Natural killer cell treated with Interleukin-12 subunit alpha and Interleukin-12 subunit beta and Interleukin-15 and Interleukin-18, amount 100 ng/mL, for 72 hours (primary cell): ENCODE measurements around the gene SPTB. TPM values are rescaled to one million over a fixed set of nuclear protein-coding genes. Genes with fewer than 3 reads are reported as not detected.

Experiments
- total RNA-seq, 2 donors: library from RNA; stranded (reverse); gene quantifications; one replicate each; pipeline ENCODE4 v1.2.3, GENCODE V29; 2022

The SPTB gene
- total RNA-seq, 2 donors from 2014 or later: 0.07 to 0.14 TPM

Other genes with a start within 250 kb of the SPTB start
- gene PLEKHG3, start 175.5 kb downstream of the SPTB start, total RNA-seq: 10 to 100 TPM; 17.1 to 30.3 TPM
- 10 to 100 TPM; 27.8 to 38.6 TPM for gene CHURC1, start 34.5 kb upstream of the SPTB start, total RNA-seq
- not detected for gene GPX2, start 62.8 kb upstream of the SPTB start, total RNA-seq
- gene RAB15, start 92.4 kb upstream of the SPTB start, total RNA-seq: 1 to 10 TPM; 1.8 to 2.1 TPM
- 10 to 100 TPM; 13.4 to 30.9 TPM for gene FNTB, start 107.0 kb upstream of the SPTB start, total RNA-seq
- gene MAX, start 222.6 kb upstream of the SPTB start, total RNA-seq: 100 to 1,000 TPM; 167 to 171 TPM